Bladder microvascular endothelial cell (primary cell): ENCODE measurements around the gene ISCA1. TPM values are rescaled to one million over a fixed set of nuclear protein-coding genes. Genes with fewer than 3 reads are reported as not detected.

Source experiments
- total RNA-seq: library from RNA; depleted of rRNA; stranded (reverse); fragments of >200 nt; gene quantifications from 2 replicates; pipeline ENCODE4 v1.2.3, GENCODE V29; 2014

Gene ISCA1
- total RNA-seq, result 16.2 and 25.2 TPM in 2 replicates

DNA sequence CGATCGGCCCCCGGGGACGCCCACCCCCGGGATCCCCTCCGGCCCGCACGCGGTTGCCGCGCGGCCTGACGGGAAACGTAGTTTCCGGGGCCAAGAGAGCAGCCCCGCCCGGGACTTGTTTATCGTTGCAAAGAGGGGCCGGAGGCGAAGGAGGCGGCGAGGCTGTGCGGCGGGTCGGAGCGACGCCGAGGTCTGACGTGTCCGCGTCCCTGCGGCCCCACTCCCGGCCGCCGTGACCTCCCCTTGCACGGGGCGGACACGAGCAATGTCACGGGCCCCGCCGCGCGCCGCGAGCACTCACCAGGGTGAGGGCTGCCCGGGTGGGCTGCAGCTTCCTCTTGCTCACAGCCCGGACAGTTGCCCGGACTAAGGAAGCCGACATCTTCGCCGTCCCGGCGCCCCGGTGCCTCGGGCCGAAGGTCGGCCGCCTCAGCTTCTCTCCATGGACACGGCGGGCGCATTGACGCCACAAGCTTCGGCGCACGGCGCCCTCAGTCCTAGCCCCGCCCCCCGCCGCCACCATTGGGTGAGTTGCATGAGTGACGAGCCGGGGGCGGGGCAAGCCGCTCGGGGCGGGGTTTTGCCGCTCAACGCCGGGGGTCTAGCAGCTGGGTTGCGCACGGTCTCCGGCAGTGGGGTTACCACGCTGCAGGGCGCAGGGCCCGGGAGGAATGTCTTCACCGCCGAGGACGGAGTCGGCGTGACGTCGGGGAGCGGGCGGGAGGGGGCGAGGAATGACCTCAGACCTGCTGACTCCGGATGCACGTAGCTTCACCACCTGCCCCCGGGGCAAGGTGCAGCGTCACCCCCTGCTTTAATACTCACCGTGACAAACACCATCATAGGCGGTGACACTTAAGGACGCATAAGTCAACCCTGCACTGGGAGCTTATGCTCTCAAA, at the start of gene ISCA1:
TSS of gene ISCA1 (minus strand) at position 462 of the 902 bp plus-strand sequence. CDS start at position 382, 80 bp downstream.

DNA sequence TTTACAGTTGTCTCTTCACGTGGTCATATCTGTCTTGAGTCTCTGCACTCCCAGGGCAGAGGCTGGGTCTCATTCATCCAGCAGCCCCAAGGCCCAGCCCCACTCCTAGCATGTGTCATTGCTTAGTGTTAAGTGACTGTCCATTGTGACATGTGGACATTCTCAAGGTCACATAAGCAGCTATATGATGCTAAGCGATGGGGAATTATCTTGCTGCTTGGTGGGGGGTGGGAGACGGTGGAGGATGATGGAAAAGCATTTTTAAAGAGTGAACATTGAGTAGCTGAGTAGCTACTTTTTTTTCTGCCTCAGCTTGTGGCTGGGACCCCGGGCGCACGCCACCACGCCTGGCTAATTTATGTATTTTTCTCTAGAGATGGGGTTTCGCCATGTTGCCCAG, 22.8 kb downstream of the ISCA1 start, which contains the start of gene C9orf153:
TSS of gene C9orf153 (minus strand) at position 101 of the 400 bp plus-strand sequence. CDS start 30,054 bp downstream, outside the sequence.

Other genes with a start within 250 kb of the ISCA1 start
- gene GOLM1, start 183.0 kb downstream of the ISCA1 start, total RNA-seq, result 35.1 TPM in 2 replicates
- 0.94 TPM in 1 of 2 replicates, not detected in the other for gene C9orf153, start 22.9 kb downstream of the ISCA1 start, total RNA-seq
- 21.0 and 43.5 TPM in 2 replicates for gene TUT7, start 71.9 kb upstream of the ISCA1 start, total RNA-seq